GM18511 (cell line): Measurements from ENCODE around the gene PKN1.

Source experiments
- ATAC-seq: cut with Tn5 transposase; IDR thresholded peaks from one replicate; pipeline ENCODE4 v1.9.1; 2021; ENCODE audit warnings: mild to moderate bottlenecking, moderate library complexity; ENCODE audit not compliant: unreplicated experiment

PKN1 gene

DNA sequence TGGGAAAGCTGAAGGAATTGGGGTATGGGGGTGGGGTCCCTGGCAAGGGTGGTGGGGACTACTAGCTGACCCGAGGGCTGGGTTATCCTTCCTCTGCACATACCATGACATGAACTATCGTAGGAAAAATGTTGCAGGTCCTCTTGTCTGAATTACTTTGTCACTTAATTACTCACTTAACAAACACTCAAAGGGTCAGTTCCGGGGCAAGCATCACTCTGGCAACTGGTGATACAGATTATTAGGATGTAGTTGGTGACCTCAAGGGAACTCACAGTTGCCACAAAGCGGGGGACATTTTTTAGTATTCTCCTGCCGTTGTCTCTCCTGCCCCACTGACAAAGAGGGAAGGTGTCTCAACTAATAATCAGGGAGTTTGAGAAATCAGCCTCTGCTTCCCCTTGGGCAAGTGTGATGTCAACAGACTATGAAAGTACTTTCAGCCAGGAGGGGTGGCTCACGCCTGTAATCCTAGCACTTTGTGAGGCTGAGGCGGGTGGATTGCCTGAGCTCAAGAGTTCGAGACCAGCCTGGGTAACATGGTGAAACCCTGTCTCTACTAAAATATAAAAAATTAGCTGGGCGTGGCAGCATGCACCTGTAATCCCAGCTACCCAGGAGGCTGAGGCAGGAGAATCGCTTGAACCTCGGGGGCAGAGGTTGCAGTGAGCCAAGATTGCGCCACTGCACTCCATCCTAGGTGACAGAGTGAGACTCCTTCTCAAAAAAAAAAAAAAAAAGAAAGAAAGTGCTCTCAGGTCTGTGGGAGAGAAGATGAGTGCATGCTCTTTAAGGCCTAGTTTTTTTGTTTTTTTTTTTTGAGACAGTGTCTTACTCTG lies 74.8 kb downstream of the PKN1 start:
- ATAC-seq, result no peak

DNA sequence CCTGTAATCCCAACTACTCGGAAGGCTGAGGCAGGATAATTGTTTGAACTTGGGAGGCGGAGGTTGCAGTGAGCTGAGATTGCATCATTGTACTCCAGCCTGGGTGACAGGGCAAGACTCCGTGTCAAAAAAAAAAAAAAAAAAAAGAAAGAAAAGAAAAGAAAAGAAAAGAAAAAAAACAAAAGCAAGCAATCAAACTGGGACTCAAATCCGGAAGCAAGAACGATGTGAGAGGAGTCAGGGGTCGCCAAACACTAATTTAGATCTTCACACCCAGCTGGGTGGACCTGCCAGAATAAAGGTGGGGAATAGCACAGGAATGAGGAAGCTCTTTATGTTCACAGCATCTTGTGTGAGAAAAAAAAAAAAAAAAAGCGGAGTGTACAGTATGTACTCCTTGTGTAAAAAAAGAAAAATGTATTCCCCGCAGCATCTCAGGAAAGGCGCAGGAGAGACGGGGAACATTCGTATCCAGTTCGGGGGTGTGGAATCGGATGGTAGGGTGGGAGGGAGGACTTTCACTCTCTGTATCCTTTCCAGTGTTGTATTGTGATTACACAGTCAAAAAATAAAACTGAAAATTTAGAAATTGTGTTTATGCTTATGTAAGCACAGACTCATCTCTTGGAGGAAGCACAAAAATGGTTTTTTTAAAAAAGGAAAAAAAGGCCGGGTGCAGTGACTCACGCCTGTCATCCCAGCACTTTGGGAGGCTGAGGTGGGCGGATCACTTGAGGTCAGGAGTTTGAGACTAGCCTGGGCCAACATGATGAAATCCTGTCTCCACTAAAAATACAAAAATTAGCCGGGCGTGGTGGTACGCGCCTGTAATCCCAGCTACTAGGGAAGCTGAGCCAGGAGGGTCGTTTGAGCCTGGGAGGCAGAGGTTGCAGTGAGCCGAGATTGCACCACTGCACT lies 77.5 kb downstream of the PKN1 start:
- ATAC-seq, result no peak

DNA sequence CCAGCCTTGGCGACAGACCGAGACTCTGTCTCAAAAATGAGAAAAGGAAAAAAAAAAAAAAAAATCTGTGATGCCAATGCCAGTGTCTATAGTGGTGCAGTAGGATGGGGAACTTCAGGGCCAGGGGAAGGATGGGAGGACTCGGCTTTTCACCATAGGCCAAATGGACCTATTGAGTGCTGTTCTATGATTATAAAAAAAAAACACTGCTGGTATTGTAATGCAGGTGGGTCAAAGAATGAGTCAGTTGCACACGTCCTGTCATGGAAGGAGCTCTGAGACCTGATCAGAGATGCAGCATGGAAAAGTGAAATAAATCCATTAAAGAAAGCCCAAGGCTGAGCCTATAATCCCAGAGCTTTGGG lies 78.1 kb downstream of the PKN1 start:
- no peak for ATAC-seq

DNA sequence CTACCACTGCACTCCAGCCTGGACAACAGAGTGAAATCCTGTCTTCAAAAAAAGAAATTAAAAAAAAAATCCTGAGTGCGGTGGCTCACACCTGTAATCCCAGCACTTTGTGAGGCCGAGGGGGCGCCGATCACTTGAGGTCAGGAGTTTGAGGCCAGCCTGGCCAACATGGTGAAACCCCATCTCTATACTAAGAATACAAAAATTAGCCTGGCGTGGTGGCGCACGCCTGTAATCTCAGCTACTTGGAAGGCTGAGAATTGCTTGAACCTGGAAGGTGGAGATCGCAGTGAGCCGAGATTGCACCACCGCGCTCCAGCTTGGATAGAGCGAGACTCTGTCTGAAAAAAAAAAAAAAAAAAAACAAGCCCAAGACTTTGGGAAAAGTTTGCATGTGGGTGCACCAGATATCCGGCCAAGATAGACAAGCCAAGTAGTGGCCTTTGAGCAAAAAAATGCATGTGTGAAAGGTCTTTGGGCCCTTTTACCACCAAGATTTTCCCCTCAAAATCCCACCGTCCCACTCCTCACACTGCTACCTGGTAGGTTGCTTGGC lies 79.4 kb downstream of the PKN1 start:
- ATAC-seq, result no peak

DNA sequence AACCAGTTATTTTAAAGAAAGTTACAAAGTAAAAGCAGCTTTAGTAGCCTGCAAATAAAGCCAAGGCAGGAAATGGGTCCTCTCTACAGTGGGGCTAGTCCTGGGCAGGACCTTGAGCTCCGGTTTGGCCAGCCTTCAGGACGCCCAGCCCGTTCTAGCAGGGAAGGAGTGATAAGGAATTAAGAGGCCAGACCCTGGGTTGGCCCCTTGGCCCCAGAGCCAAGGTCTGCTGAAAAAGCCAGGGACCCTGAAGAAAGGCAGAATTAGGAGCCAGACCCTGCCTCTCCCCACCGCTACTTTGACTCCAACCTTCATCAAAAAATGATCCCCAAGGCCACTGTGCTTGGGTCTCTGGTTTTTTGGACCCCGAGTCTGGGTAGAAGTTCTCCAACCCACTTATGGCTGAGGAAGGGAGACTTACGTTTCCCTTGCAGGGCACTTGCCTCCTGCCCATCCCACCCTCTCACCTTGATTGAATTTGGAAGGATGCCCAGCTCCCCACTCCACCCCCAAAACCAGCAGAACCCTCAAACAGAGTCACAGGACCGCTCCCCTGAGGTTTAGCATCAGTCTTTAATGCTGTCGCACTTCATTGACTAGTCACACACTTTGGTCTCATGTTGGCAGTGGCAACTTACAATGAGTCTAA lies 81.2 kb downstream of the PKN1 start:
- no peak for ATAC-seq

DNA sequence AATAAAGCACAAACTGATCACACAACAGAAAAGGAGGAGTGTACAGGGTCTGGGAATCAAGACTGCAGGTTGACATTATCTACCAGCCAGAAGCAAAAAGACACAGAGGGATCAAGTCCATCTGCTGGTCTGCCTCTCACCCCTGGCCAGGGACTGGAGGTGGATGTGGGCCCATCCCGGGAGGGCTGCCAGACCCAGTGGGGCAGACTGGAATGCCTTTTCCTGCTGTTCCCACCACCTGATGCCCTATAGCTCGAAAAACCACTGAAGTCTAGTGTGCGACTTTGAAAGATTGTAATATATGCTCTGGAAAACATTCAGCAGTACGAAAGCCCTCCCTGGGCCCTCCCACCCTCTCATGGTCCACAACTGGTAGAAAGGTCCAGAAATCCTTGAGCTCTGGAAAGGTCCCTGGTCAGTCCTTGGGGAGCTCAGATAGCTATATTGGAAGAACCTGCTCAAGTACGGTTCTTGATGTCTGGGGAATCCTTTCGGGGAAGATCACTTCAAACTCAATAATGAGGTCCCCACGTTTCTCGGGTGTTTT lies 82.5 kb downstream of the PKN1 start:
- no peak for ATAC-seq

DNA sequence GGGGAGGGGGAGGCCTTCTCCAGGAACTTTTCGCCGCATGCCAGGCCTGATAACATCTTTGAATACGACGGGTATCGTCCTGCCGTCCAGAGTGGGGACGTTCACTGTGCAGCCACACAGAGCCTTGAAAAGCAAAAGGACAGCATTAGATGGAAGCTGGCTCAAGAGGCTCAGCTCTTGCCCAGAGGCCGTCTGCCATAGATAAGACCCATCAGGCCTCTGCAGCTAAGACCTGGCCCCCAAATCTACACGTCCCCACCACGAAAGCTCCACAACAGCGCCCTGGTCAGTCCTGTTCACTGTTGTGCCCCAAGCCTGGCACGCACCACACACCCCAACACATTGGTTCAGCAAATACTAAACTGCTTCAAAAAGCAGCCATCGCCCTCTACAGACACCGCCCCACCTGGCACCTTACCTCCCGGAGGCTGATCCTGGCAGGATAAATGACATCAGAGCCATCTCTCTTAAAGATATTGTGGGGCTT lies 83.0 kb downstream of the PKN1 start:
- ATAC-seq, result no peak

DNA sequence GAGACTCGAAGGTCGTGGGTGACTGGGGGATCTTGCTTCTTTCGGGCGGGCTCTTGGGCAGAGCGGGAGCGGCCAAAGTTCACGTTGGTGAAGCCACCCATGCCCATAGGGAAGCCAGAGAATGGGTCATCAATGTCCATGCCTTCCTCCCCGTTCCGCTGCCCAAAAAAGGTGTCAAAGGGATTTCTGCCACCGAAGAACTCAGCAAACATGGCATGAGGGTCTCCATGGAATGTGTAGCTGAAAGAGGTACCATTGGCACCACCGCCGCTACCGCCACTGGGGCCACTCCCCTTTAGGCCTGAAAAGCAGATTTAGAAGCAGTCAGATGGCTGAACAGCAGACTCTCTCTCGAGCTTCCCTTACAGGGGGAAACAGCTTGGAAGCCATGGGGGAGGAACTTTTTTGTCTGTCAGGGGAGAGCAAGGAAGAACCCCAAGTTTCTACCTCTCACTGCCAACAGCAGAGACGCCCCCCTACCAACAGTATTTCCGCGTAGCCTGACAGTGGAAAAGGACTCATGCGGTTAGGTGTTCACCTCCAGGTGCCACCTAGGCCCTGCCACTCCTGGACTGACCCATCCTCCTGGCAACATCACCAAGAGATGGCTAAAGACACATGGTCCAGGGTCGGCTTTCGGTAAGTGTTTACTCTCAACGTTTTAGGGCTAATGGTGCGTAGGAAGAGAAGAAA lies 83.8 kb downstream of the PKN1 start:
- ATAC-seq, result no peak

DNA sequence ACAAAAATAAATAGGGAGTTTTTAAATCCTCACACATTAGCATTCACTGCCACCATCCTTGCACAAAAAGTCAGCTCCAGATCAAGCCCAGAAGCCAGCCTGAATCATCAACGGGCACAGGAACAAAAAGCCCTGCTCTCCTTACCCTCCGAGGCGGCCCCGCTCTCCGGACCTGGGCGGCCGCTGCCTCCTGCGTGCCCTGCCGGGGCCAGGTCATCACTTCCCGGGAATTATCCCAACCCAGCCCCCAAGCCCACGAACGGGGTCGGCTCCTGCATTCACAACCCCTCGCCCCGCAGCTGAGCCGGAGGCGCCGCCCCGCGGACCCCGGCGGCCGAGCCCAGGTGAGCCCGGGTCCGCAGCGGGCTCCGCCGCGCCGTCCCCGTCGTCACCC lies 84.3 kb downstream of the PKN1 start:
- peak; percentile 1 for ATAC-seq

DNA sequence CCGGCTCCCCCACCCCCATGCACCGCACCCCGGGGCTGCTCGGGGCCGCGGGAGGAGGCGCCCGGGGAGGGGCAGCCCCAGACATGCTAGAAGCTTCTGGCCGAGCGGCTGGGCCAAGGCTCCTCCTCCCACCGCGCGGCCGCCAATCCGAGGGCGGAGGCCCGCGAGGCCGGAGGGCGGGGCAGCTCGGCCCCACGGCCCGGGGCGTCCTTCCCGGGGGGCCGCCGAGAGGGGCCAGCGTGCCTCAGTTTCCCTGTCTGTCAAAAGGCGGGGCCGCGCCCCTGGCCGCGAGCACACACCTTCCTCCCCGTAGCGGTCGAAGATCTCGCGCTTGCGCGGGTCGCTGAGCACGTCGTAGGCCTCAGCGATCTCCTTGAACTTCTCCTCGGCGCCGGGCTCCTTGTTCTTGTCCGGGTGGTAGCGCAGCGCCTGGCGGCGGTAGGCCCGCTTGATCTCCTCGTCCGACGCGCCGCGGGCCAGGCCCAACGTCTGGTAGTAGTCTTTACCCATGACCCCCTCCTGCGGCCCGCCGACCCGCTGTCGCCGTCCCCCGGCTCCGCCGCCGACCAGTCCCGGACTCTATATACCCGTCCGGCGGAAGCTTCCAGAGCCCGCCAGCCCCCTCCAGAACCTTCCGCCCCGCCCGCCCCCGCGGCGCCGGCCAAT lies 84.9 kb downstream of the PKN1 start, which contains the start of gene DNAJB1:
TSS of gene DNAJB1 (minus strand) at position 558 of the 666 bp plus-strand sequence. CDS start at position 510, 48 bp downstream.
- peak; percentile 69 for ATAC-seq

DNA sequence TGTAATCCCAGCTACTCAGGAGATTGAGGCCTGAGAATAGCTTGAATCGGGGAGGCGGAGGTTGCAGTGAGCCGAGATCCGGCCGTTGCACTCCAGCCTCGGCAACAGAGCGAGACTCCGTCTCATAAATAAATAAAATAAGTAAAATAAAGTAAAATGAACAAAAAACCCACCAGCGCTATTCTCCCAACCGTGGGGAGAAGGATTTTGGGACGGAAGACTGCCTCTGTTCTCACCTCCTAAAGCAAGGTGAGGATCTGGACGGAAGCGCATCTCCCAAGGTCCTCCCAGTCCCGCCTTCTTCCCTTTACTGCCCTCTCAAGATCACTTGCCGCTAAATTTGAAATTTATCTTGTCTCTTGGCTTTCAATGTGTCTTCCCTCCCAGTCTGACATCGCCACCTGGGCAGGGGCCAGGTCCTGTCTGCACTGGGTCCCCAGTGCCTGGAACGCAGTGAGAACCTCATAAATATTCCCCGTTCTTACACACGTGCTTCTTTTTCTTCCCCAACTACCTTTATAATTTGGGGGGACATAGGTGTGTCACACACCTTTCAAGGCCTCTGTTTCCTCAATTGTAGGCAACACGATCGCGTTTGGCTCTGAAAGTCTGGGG lies 86.2 kb downstream of the PKN1 start:
- ATAC-seq, result no peak

DNA sequence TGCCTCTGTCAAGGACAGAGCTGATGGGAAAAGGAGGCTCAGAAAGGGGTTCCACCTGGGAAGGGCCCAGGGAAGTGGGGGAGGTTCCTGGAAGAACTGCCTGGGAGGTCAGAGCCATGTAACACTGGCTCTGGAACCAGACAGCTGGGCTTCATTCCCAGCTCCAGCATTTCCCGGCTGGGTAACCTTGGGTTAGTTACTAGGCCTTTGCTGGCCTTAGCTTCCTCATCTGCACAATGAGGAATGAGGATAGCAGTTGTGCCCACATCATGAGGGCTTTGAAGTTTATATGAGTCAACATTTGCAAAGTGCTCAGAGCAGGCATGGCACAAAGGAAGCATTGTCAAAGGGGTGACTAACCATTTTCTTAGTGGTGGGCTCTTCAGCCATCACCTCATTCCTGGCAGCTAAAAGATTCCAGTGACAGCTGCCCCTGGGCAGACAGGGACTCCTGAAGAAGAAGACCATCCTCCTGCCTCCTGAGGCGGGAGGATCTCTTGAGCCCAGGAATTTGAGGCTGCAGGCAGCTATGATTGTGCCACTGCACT lies 86.8 kb downstream of the PKN1 start:
- no peak for ATAC-seq

DNA sequence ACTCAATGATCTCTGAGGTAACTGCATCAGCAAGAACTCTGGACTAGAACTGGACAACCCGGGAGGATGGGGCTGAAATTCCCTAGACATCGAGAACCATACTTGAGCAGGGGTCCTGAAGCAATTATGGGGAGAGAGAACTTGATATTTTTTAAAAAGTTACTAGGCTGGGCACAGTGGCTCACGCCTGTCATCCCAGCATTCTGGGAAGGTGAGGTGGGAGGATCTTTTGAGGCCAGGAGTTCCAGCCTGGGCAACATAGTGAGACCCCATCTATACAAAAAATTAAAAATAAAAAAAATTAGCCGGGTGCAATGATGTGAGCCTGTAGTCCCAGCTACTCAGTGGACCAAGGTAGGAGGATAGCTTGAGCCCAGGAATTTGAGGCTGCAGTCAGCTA lies 87.4 kb downstream of the PKN1 start:
- no peak for ATAC-seq
